ENCODE data around the gene DOCK9.

DOCK9 gene

DNA sequence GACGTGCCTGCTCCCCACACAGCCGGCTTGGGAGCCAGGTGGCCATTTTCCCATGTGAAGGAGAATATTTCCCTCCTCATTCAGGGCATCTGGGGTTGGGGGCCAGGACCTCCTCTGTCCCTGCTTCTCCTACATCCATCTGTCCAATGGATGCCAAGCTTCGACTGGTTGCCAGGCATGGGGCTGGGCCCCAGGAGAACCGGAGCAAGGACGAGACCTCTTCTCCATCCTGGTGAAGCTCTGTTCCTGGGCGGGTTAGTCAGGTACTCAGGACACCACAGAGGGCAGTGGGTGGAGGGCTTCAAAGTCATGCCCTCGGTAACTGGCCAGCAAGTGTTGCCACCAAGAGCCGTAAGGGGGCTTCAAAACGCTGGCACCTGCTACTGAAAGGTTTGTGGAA lies 203.1 kb downstream of the DOCK9 start:
- H3K18ac ChIP-seq (ENCODE audit: low read length), result no peak overlapping the region
- H3K79me1 ChIP-seq (ENCODE audit: low read length), result no peaks in the 10 kb centered on the region
- no peak overlapping the region for H2AK5ac ChIP-seq (ENCODE audit: low read length)
- no CpG with 5 or more reads among the region's 9 CpGs for WGBS (ENCODE audit: extremely low coverage, insufficient coverage, insufficient read length)
- H3K23ac ChIP-seq (ENCODE audit: low read length), result no peak overlapping the region
- no peak overlapping the region for H2AFZ ChIP-seq (ENCODE audit: insufficient read depth, low read length, poor library complexity)
- H3K4me1 ChIP-seq (ENCODE audit: control insufficient read depth in 1 of 2, insufficient read depth in 2 of 2, low read length in 2 of 2), result peaks cover 6% of the 10 kb centered on the region in 2 experiments
- no peaks in the 10 kb centered on the region for H3K36me3 ChIP-seq (ENCODE audit: control insufficient read depth in 1 of 2, insufficient read depth in 2 of 2, low read length in 2 of 2)
- H3K9me3 ChIP-seq (ENCODE audit: insufficient read depth, low read depth, low read length), result no peaks in the 10 kb centered on the region
- no peak overlapping the region for H3K4me3 ChIP-seq (ENCODE audit: low read depth, low read length)
- no peak overlapping the region for H3K4me2 ChIP-seq (ENCODE audit: low read length)
- H2BK5ac ChIP-seq (ENCODE audit: low read depth, low read length, poor library complexity), result no peak overlapping the region
- H3K4ac ChIP-seq (ENCODE audit: low read depth, low read length), result no peak overlapping the region
- H3K9ac ChIP-seq (ENCODE audit: low read length), result no peak overlapping the region
- no peak overlapping the region for H4K91ac ChIP-seq (ENCODE audit: low read depth, low read length)
- H4K12ac ChIP-seq (ENCODE audit: low read depth, low read length), result no peak overlapping the region
- no peaks in the 10 kb centered on the region for H3K79me2 ChIP-seq (ENCODE audit: control insufficient read depth, insufficient read depth, low read length, poor library complexity)
- DNase-seq, result no peak
- no peak overlapping the region for H3K14ac ChIP-seq (ENCODE audit: low read length)
- H3K27ac ChIP-seq (ENCODE audit: low read depth, low read length), result no peak overlapping the region
- no peak overlapping the region for H2BK120ac ChIP-seq (ENCODE audit: insufficient read depth, low read length, poor library complexity)
- H2BK12ac ChIP-seq (ENCODE audit: low read length), result no peak overlapping the region
- H4K8ac ChIP-seq (ENCODE audit: low read depth, low read length), result no peak overlapping the region
- no peaks in the 10 kb centered on the region for H3K27me3 ChIP-seq (ENCODE audit: insufficient read depth, low read length)

DNA sequence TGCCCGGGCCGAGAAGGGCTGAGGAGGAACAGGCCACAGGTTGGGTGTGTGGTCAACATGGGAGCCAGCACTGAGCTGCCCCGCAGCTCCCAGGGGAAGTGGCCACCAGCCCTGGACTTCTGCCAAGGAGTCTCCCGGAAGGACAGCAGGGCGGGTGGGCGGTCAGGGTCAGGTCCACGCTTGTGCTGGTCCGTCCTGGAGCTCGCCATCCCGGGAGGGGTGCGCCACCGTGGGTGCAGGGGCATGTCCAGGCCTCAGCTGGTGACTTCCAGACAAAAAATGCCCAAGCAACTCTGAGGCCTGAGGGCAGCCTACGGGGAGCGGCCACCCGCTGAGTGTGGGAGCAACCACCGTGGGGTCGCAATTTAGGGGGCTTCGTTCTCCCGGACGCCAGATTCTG lies 203.9 kb downstream of the DOCK9 start:
- Histone ChIP-seq H3K9ac (ENCODE audit: low read length) (no peak overlapping the region), H4K8ac (ENCODE audit: low read depth, low read length) (no peak overlapping the region), H3K79me2 (ENCODE audit: control insufficient read depth, insufficient read depth, low read length, poor library complexity) (no peaks in the 10 kb centered on the region), H3K4me1 (ENCODE audit: control insufficient read depth in 1 of 2, insufficient read depth in 2 of 2, low read length in 2 of 2) (peaks cover 6% of the 10 kb centered on the region in 2 experiments), H4K12ac (ENCODE audit: low read depth, low read length) (no peak overlapping the region), H3K9me3 (ENCODE audit: insufficient read depth, low read depth, low read length) (no peaks in the 10 kb centered on the region), H3K23ac (ENCODE audit: low read length) (no peak overlapping the region), H3K79me1 (ENCODE audit: low read length) (no peaks in the 10 kb centered on the region), H3K18ac (ENCODE audit: low read length) (no peak overlapping the region), H2BK12ac (ENCODE audit: low read length) (no peak overlapping the region), H3K4ac (ENCODE audit: low read depth, low read length) (no peak overlapping the region), H2BK120ac (ENCODE audit: insufficient read depth, low read length, poor library complexity) (no peak overlapping the region), H3K27me3 (ENCODE audit: insufficient read depth, low read length) (no peaks in the 10 kb centered on the region), H3K4me3 (ENCODE audit: low read depth, low read length) (no peak overlapping the region), H3K4me2 (ENCODE audit: low read length) (no peak overlapping the region), H4K91ac (ENCODE audit: low read depth, low read length) (no peak overlapping the region), H3K27ac (ENCODE audit: low read depth, low read length) (no peak overlapping the region), H2AK5ac (ENCODE audit: low read length) (no peak overlapping the region), H3K14ac (ENCODE audit: low read length) (no peak overlapping the region), H3K36me3 (ENCODE audit: control insufficient read depth in 1 of 2, insufficient read depth in 2 of 2, low read length in 2 of 2) (no peaks in the 10 kb centered on the region), H2AFZ (ENCODE audit: insufficient read depth, low read length, poor library complexity) (no peak overlapping the region), H2BK5ac (ENCODE audit: low read depth, low read length, poor library complexity) (no peak overlapping the region)
- no CpG with 5 or more reads among the region's 20 CpGs for WGBS (ENCODE audit: extremely low coverage, insufficient coverage, insufficient read length)
- DNase-seq, result no peak

DNA sequence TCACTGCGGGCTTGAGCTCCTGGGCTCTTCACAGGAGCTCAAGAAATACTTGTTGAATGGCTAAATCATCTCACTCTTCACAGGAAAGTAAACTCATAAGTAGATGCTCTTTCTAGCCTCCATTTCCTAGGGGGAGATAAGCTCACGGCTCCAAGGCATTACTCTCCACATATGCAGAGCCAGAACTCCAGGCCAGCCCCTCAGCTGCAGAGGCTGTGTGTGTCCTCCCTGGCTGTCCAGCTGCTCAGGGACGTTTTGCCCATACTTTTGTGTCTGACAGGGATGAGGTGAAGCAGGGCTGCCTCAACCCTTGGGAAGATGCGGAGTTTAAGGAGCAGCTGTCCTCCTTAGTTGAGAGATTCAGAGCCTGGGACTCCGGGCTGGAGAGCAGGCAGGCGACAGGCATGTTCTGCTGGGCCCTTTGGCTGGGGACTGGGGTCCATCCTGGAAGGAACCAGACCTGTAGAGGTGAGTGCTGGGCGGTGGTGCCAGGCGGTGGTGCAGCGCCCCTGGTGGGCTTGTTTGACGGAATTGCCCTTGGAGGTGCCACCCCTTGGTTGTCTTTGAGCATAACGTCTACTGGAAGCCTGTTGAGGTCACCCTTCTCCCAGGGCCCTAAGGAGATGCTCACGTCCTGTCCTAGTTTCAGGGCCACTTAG lies 204.9 kb downstream of the DOCK9 start:
- H4K8ac ChIP-seq (ENCODE audit: low read depth, low read length), result no peak overlapping the region
- H3K14ac ChIP-seq (ENCODE audit: low read length), result no peak overlapping the region
- peaks cover 6% of the 10 kb centered on the region in 2 experiments for H3K4me1 ChIP-seq (ENCODE audit: control insufficient read depth in 1 of 2, insufficient read depth in 2 of 2, low read length in 2 of 2)
- no peak overlapping the region for H4K91ac ChIP-seq (ENCODE audit: low read depth, low read length)
- H2BK120ac ChIP-seq (ENCODE audit: insufficient read depth, low read length, poor library complexity), result no peak overlapping the region
- no peak overlapping the region for H3K4me3 ChIP-seq (ENCODE audit: low read depth, low read length)
- no peak overlapping the region for H4K12ac ChIP-seq (ENCODE audit: low read depth, low read length)
- no peak for DNase-seq
- WGBS (ENCODE audit: extremely low coverage, insufficient coverage, insufficient read length), result no CpG with 5 or more reads among the region's 12 CpGs
- H3K79me1 ChIP-seq (ENCODE audit: low read length), result no peaks in the 10 kb centered on the region
- no peak overlapping the region for H3K4ac ChIP-seq (ENCODE audit: low read depth, low read length)
- H3K79me2 ChIP-seq (ENCODE audit: control insufficient read depth, insufficient read depth, low read length, poor library complexity), result no peaks in the 10 kb centered on the region
- H3K23ac ChIP-seq (ENCODE audit: low read length), result no peak overlapping the region
- H3K9ac ChIP-seq (ENCODE audit: low read length), result no peak overlapping the region
- no peak overlapping the region for H2BK5ac ChIP-seq (ENCODE audit: low read depth, low read length, poor library complexity)
- no peak overlapping the region for H3K27ac ChIP-seq (ENCODE audit: low read depth, low read length)
- no peaks in the 10 kb centered on the region for H3K36me3 ChIP-seq (ENCODE audit: control insufficient read depth in 1 of 2, insufficient read depth in 2 of 2, low read length in 2 of 2)
- H3K4me2 ChIP-seq (ENCODE audit: low read length), result no peak overlapping the region
- no peaks in the 10 kb centered on the region for H3K9me3 ChIP-seq (ENCODE audit: insufficient read depth, low read depth, low read length)
- no peaks in the 10 kb centered on the region for H3K27me3 ChIP-seq (ENCODE audit: insufficient read depth, low read length)
- no peak overlapping the region for H3K18ac ChIP-seq (ENCODE audit: low read length)
- H2AK5ac ChIP-seq (ENCODE audit: low read length), result no peak overlapping the region
- no peak overlapping the region for H2AFZ ChIP-seq (ENCODE audit: insufficient read depth, low read length, poor library complexity)
- no peak overlapping the region for H2BK12ac ChIP-seq (ENCODE audit: low read length)

DNA sequence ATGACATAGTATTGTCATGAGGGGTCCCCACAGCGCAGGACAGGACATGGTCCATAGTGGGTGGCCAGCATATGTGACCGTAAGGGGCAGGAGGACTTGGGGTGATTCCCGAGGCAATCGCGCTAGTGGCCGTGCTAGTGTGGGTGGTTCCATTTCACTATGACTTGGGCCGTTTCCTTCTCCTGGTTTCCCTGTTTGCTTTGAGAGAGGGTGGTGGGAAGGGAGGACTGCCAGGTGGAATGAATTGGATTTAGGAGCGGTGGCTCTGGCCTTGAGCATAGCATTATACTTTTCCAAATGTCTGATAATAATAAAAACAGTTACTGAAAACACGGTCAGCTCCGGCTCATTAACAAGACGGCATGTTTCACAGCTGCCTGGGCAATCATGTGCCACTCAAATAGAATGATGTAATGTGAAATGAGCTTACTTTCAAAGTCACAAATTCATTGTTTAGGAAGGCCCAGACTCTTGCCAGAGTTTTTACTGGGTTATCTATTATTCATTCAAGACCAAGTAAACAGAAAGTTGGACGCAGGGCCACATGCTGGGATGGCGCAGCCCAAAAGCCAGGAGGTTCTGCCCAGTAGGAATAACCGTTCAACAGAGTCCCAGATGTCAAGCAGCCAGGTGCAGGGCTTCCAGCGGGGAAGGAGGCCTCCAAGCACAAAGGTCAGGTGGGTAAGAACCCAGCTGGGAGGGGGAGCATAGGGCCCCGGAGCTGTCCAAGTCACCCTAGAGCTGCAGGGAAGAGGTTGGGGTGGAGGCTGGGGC lies 205.8 kb downstream of the DOCK9 start:
- Histone ChIP-seq H3K18ac (ENCODE audit: low read length) (no peak overlapping the region), H3K4ac (ENCODE audit: low read depth, low read length) (no peak overlapping the region), H3K36me3 (ENCODE audit: control insufficient read depth in 1 of 2, insufficient read depth in 2 of 2, low read length in 2 of 2) (no peaks in the 10 kb centered on the region), H3K23ac (ENCODE audit: low read length) (no peak overlapping the region), H4K91ac (ENCODE audit: low read depth, low read length) (no peak overlapping the region), H4K12ac (ENCODE audit: low read depth, low read length) (no peak overlapping the region), H4K8ac (ENCODE audit: low read depth, low read length) (no peak overlapping the region), H3K79me1 (ENCODE audit: low read length) (no peaks in the 10 kb centered on the region), H3K9me3 (ENCODE audit: insufficient read depth, low read depth, low read length) (peaks cover 2% of the 10 kb centered on the region), H2AFZ (ENCODE audit: insufficient read depth, low read length, poor library complexity) (no peak overlapping the region), H2BK5ac (ENCODE audit: low read depth, low read length, poor library complexity) (no peak overlapping the region), H3K27ac (ENCODE audit: low read depth, low read length) (no peak overlapping the region), H3K9ac (ENCODE audit: low read length) (no peak overlapping the region), H3K4me1 (ENCODE audit: control insufficient read depth in 1 of 2, insufficient read depth in 2 of 2, low read length in 2 of 2) (peaks cover 6% of the 10 kb centered on the region in 2 experiments), H2AK5ac (ENCODE audit: low read length) (no peak overlapping the region), H2BK12ac (ENCODE audit: low read length) (no peak overlapping the region), H2BK120ac (ENCODE audit: insufficient read depth, low read length, poor library complexity) (no peak overlapping the region), H3K14ac (ENCODE audit: low read length) (no peak overlapping the region), H3K4me2 (ENCODE audit: low read length) (no peak overlapping the region), H3K4me3 (ENCODE audit: low read depth, low read length) (no peak overlapping the region), H3K79me2 (ENCODE audit: control insufficient read depth, insufficient read depth, low read length, poor library complexity) (no peaks in the 10 kb centered on the region), H3K27me3 (ENCODE audit: insufficient read depth, low read length) (no peaks in the 10 kb centered on the region)
- WGBS (ENCODE audit: extremely low coverage, insufficient coverage, insufficient read length), result no CpG with 5 or more reads among the region's 16 CpGs
- no peak for DNase-seq

All from trophoblast cell (in vitro differentiated cells and primary cell).